T1000 (cell line): ENCODE data around the gene NTNG2.

Experiments used
- DNase-seq: peaks from one replicate; lab custom pipeline; 2025; ENCODE audit warnings: mixed read lengths; lab: John Stamatoyannopoulos, UW

The NTNG2 gene

GRCh38 chr9:132204883-132205282 is 43.0 kb downstream of the NTNG2 start:
- no peak for DNase-seq

DNA sequence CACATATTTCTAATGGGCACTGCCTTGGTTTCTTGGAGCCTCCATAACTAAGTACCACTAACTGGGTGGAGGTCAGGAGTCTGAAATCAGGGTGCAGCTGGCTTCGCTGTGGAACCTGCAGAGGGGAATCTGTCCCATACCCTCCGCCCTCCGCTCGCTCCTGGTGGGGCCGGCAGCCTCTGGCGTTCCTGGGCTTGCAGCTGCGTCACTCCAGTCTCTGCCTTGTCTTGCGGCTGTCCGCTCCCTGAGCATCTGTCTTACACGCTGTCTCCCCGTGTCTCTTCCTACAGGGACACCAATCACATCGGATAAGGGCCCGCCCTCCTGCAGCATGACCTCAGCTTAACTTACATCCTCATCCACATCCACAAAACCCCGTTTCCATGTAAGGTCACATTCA is 45.4 kb downstream of the NTNG2 start:
- no peak for DNase-seq

GRCh38 chr9:132207839-132208615 is 46.2 kb downstream of the NTNG2 start:
- no peak for DNase-seq

GRCh38 chr9:132209228-132209627 is 47.4 kb downstream of the NTNG2 start:
- DNase-seq: no peak

GRCh38 chr9:132210472-132211145 is 48.8 kb downstream of the NTNG2 start:
- DNase-seq: no peak

GRCh38 chr9:132211570-132211969 is 49.7 kb downstream of the NTNG2 start:
- no peak for DNase-seq

DNA sequence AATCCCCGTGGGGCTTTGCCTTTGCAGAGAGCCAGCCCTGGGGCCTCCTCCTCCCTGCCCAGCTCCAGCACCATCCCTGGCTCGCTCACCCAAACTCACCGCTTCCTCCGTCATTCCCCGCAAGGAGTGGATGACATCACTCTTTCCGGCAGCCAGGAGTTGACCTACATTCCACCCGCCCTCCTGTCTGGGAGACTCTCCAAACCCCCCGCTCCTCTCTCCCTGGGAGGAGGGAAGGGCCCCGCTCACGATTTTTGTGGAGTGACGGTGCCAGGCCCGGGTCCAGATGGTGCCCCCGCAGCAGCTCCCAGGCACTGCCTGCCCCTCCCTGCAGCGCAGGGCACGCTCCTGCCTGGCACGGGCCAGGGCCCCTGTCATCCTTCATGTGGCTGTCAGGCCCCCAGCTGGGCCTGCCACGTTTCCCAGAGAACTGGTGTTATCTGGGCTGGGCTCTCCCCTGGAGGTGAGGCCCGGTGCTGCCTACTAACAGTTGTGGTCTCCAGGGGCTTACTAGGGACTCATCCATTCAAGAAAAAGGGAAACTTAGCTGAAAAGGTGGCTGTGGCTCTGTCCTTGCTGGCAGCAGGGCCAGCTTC is 52.3 kb downstream of the NTNG2 start:
- DNase-seq: peak; percentile 87

GRCh38 chr9:132216861-132217619 is 55.2 kb downstream of the NTNG2 start:
- no peak for DNase-seq

DNA sequence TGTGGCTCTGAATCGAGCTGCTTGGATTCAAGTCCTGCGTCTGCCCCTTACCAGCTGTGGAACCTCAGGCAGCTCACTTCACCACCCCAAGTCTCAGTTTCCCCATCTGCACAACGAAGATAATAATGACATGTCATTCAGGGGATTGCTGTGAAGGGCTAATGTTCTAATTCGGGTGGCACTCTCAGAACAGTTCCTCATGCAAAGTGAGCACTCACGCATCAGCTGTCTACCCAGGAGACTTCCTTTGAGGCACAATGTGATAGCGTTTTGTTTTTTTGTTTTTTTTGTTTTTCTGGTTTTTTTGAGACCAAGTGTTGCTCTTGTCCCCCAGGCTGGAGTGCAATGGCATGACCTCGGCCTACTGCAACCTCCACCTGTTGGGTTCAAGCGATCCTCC is 56.4 kb downstream of the NTNG2 start:
- DNase-seq: no peak

DNA sequence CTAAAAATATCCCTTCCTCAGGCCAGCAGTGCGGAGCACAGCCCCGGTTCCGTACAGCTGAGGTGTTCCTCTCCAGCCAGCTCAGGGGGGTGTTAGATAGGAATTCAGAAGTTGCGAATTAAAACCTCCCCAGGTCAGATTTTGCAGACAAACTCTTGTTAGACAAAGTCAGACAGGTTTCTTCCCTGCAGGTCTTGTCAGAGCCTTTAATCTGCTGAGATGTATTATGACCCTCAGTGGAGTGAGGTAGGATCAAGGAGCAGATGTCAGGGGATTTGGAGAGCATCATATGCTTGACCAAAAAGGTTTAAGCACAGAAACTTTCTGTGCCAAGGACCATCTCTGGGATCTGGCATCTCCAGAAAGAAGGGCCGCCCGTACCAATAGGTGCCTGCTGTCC is 60.1 kb downstream of the NTNG2 start:
- no peak for DNase-seq

DNA sequence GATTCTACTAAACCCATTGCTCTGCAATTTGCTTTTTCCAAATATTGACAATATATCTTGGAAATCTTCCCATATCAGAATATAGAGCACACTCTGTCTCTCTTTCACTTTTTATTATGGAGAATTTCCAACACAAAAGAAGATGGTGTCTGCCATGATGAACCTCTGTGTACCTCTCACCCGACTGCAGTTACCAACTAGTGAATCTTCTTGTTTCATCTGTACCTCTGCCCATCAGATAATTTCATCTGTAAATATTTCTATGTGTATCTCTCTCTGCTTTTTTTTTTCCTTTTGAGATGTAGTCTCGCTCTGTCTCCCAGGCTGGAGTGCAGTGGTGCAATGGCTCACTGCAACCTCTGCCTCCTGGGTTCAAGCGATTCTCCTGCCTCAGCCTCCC is 62.8 kb downstream of the NTNG2 start:
- DNase-seq: no peak

GRCh38 chr9:132226571-132227430 is 64.9 kb downstream of the NTNG2 start:
- no peak for DNase-seq

GRCh38 chr9:132228062-132228461 is 66.2 kb downstream of the NTNG2 start:
- no peak for DNase-seq

- DNase-seq: no peak
These were observed 68.7 kb downstream of the NTNG2 start for GRCh38 chr9:132230605-132231004.

GRCh38 chr9:132231019-132231701 is 69.3 kb downstream of the NTNG2 start:
- DNase-seq: no peak

GRCh38 chr9:132232522-132232921 is 70.7 kb downstream of the NTNG2 start:
- DNase-seq: no peak

- no peak for DNase-seq
These were observed 71.3 kb downstream of the NTNG2 start for GRCh38 chr9:132233138-132233537.

DNA sequence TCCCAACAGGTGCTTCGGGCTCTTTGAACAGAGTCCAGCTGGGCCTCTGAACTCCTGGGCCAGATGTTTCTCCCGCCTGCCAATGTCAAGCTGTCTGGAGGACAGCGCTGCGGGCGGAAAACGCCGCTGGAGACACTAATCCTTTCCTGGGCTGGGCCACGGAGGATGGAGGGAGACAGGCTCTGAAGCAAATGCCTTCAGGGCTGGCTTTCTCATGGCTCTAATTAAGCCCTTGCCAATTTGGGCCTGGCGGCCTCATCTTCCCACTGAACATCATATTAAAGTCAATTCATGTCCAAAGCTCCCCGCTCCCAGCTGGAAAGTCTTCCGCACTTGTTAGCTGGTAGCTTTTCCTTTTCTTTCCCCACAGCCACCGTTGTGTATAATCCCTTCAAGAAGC is 72.7 kb downstream of the NTNG2 start:
- DNase-seq: no peak

DNA sequence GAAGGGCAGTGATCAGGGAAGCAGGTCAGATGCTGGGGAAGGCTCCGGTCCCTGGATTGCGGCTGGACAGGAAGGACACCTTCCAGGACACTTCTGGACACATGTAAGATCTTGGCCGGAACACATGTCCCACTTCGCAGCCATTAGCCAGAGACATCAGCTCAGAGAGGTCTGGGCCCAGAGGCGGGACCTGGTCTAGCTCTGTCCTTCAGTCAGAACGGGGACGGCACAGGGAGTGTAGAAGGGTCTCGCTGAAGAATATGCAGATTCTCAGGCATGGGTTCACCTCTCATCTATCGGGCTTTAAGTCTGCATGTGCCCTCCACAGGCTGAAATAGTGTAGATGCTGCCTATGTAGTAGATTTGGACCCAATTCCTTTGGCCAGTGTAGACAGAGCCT is 73.3 kb downstream of the NTNG2 start:
- DNase-seq: no peak

GRCh38 chr9:132235894-132236661 is 74.2 kb downstream of the NTNG2 start:
- peak; percentile 53 for DNase-seq
